Astrocyte of the cerebellum (primary cell): Measurements from ENCODE around the gene HSPA2.

Source experiments
- DNase-seq: peaks from one replicate; pipeline ENCODE4 v3.0.0-alpha.2; 2011; ENCODE audit warnings: low read depth
- H3K4me3 ChIP-seq: 2 replicates; pipeline ENCODE4 v1.5.1; 2011; ENCODE audit warnings: mild to moderate bottlenecking, low read depth, low read length, moderate library complexity
- CTCF ChIP-seq: IDR thresholded peaks from 2 replicates; pipeline ENCODE4 v1.5.1; 2012; ENCODE audit warnings: low read length, low read depth, moderate library complexity, mild to moderate bottlenecking; ENCODE audit errors: missing control alignments
- in situ Hi-C: cut with HindIII; loops from 2 replicates; pipeline ENCODE4 v1.10.0; 2017; ENCODE audit warnings: low sequenced_read_pairs

HSPA2 gene

GRCh38 chr14:64525354-64525753, 15.2 kb upstream of the HSPA2 start:
- H3K4me3 ChIP-seq, result no peak overlapping the region
- TF ChIP-seq CTCF, result no peak
- in situ Hi-C loops, result no loop called here
- no peak for DNase-seq

- no peak overlapping the region for H3K4me3 ChIP-seq
- in situ Hi-C loops, result no loop called here
- TF ChIP-seq CTCF, result no peak
- no peak for DNase-seq
Measured at GRCh38 chr14:64531567-64531966, 9.0 kb upstream of the HSPA2 start.

GRCh38 chr14:64536488-64537245, 3.9 kb upstream of the HSPA2 start:
- in situ Hi-C loops, result no loop called here
- no peak overlapping the region for H3K4me3 ChIP-seq
- DNase-seq, result peak; percentile 11
- TF ChIP-seq CTCF, result no peak

- in situ Hi-C loops, result no loop called here
- no peak for DNase-seq
- peak overlapping the region; percentile 52 for H3K4me3 ChIP-seq
- TF ChIP-seq CTCF, result no peak
Measured at GRCh38 chr14:64541261-64541971, 875 bp downstream of the HSPA2 start.

GRCh38 chr14:64541972-64542835, 1.7 kb downstream of the HSPA2 start:
- no peak for TF ChIP-seq CTCF
- DNase-seq, result no peak
- H3K4me3 ChIP-seq, result peak overlapping the region; percentile 37
- in situ Hi-C loops, result no loop called here

GRCh38 chr14:64542836-64543201, 2.3 kb downstream of the HSPA2 start:
- H3K4me3 ChIP-seq, result peak overlapping the region; percentile 37
- no peak for DNase-seq
- in situ Hi-C loops, result no loop called here
- no peak for TF ChIP-seq CTCF
